B cell (primary cell): ENCODE data around the gene KRTAP29-1.

Source experiments
- EZH2 ChIP-seq: IDR thresholded peaks from 2 replicates; pipeline ENCODE4 v1.6.1; 2012; ENCODE audit warnings: borderline replicate concordance, low read depth, mild to moderate bottlenecking, moderate library complexity, low read length; ENCODE audit not compliant: insufficient read depth, poor library complexity, severe bottlenecking
- TF ChIP-seq, protein P1 (sequence below): fragments of 200-600 bp; IDR thresholded peaks from one replicate; pipeline ENCODE4 v1.8.0; 2022; ENCODE audit warnings: antibody characterized with exemption, mild to moderate bottlenecking

DNA sequence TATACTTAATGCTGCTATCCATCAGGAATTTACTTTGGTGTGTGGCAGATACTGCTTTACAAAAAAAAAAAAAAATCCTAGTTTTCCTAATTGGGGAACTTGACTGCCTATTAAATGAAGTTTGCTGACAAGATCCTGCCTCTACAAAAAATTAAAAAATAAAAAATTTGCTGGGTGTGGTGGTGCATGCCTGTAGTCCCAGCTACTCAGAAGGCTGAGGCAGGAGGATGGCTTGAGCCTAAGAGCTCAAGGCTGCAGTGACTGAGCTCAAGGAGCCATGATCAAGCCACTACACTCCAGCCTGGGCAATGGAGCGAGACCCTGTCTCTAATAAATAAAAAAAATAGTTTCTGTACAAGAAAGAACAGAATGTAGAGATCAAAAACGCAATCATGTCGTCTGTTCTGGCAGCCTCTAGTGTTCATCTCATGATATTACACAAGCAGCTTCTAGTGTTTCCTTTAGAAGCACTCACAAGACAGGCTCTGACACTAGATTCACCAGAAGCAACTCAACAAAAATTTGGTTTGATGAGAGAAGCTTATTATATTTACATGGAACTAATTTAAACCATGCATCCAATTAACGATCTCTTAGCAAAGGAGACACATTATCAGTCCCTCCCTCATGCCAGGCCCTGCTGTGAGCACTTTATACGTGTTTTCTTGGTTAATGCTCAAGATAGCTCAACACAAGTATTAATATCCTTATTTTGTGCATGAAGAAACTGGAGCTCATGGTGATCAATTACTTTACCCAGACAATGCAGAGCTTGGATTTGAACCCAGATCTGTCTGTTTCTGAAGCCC is 19.6 kb upstream of the KRTAP29-1 start:
- TF ChIP-seq, protein P1, sequence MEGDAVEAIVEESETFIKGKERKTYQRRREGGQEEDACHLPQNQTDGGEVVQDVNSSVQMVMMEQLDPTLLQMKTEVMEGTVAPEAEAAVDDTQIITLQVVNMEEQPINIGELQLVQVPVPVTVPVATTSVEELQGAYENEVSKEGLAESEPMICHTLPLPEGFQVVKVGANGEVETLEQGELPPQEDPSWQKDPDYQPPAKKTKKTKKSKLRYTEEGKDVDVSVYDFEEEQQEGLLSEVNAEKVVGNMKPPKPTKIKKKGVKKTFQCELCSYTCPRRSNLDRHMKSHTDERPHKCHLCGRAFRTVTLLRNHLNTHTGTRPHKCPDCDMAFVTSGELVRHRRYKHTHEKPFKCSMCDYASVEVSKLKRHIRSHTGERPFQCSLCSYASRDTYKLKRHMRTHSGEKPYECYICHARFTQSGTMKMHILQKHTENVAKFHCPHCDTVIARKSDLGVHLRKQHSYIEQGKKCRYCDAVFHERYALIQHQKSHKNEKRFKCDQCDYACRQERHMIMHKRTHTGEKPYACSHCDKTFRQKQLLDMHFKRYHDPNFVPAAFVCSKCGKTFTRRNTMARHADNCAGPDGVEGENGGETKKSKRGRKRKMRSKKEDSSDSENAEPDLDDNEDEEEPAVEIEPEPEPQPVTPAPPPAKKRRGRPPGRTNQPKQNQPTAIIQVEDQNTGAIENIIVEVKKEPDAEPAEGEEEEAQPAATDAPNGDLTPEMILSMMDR = peak; percentile 84
- no peak for TF ChIP-seq EZH2
